MCF 10A (cell line): Measurements from ENCODE around the gene GALNT9. TPM values are rescaled to one million over a fixed set of nuclear protein-coding genes. Genes with fewer than 3 reads are reported as not detected.

Experiments
- BruUV-seq: library from RNA; stranded (reverse); fragments of 400-500 nt; replicated peaks from 2 replicates; lab custom pipeline; 2021; lab: Mats Ljungman, UMichigan
- CTCF ChIA-PET: fragments of 300-600 bp; sonication (Branson Sonifier 250); formaldehyde crosslinking; extraction: SDS; loops from one replicate; lab custom pipeline; 2021; ENCODE audit warnings: antibody characterized with exemption, inconsistent platforms; lab: Yijun Ruan, JAX
- POLR2A ChIA-PET: fragments of 300-600, 350-650 bp; sonication (Branson Sonifier 250); formaldehyde crosslinking; extraction: SDS; loops from one replicate; lab custom pipeline; 2020; ENCODE audit warnings: antibody characterized with exemption, inconsistent platforms; lab: Yijun Ruan, JAX
- DNase-seq: peaks from one replicate; pipeline ENCODE4 v3.0.0-alpha.2; 2018; ENCODE audit not compliant: unreplicated experiment
- H3K27ac Mint-ChIP-seq: one replicate; pipeline ENCODE4 v1.8.0; 2022; ENCODE audit warnings: mild to moderate bottlenecking, low read depth, mixed read lengths; ENCODE audit not compliant: unreplicated experiment
- H3K27me3 Mint-ChIP-seq: one replicate; pipeline ENCODE4 v1.8.0; 2022; ENCODE audit warnings: mixed read lengths; ENCODE audit not compliant: insufficient read depth, unreplicated experiment
- H3K36me3 Mint-ChIP-seq: one replicate; pipeline ENCODE4 v1.8.0; 2022; ENCODE audit warnings: mild to moderate bottlenecking, moderate library complexity, mixed read lengths; ENCODE audit not compliant: insufficient read depth, unreplicated experiment
- H3K4me1 Mint-ChIP-seq: one replicate; pipeline ENCODE4 v1.8.0; 2022; ENCODE audit warnings: mixed read lengths; ENCODE audit not compliant: insufficient read depth, unreplicated experiment
- H3K4me3 Mint-ChIP-seq: one replicate; pipeline ENCODE4 v1.8.0; 2022; ENCODE audit warnings: mild to moderate bottlenecking, moderate library complexity, mixed read lengths; ENCODE audit not compliant: unreplicated experiment
- H3K9me3 Mint-ChIP-seq: one replicate; pipeline ENCODE4 v1.8.0; 2022; ENCODE audit warnings: mixed read lengths; ENCODE audit not compliant: unreplicated experiment
- CTCF ChIP-seq: fragments of 200-600 bp; IDR thresholded peaks from one replicate; pipeline ENCODE4 v1.8.0; 2022; ENCODE audit warnings: antibody characterized with exemption, mild to moderate bottlenecking; ENCODE audit not compliant: unreplicated experiment
- intact Hi-C: fragments of 100-400 bp; cut with micrococcal nuclease; formaldehyde crosslinking; loops from 2 replicates; pipeline ENCODE4 v1.14.1; 2022
- total RNA-seq: library from RNA; stranded (reverse); gene quantifications from 2 replicates; pipeline ENCODE4 v1.2.3, GENCODE V29; 2022

GALNT9 gene
- total RNA-seq, 1 experiment from 2014 or later, result 4.4 TPM

GRCh38 chr12:132288516-132289215 is 40.7 kb downstream of the GALNT9 start:
- no peak overlapping the region for H3K27ac Mint-ChIP-seq
- DNase-seq, result no peak
- no peak for TF ChIP-seq CTCF
- ChIA-PET CTCF (interaction anchor here (0.5 to 0.7 kb wide), 2 partner anchors 15 to 70 kb away, joined by 3 read pairs; no protein-coding TSS in a partner anchor), POLR2A (no interaction called here)
- no peaks in the 10 kb centered on the region for H3K36me3 Mint-ChIP-seq
- no peaks in the 10 kb centered on the region for H3K9me3 Mint-ChIP-seq
- intact Hi-C loops, result loop anchor here (10.0 kb wide), 1 partner anchor 66 kb away; no protein-coding TSS in a partner anchor
- peaks cover 31% of the 10 kb centered on the region for H3K4me1 Mint-ChIP-seq
- no TSS peak for BruUV-seq
- H3K4me3 Mint-ChIP-seq, result no peak overlapping the region
- peaks cover 8% of the 10 kb centered on the region for H3K27me3 Mint-ChIP-seq

- POLR2A ChIA-PET, result no interaction called here
Observed at GRCh38 chr12:132287391-132288238, 41.8 kb downstream of the GALNT9 start.

GRCh38 chr12:132286912-132287311 is 42.5 kb downstream of the GALNT9 start:
- DNase-seq, result peak; percentile 87
- no TSS peak for BruUV-seq
- ChIA-PET POLR2A (no interaction called here), CTCF (interaction anchor here (0.9 kb wide), 1 partner anchor 120 kb away, joined by 5 read pairs; no protein-coding TSS in a partner anchor)
- Mint-ChIP-seq H3K27ac (peak overlapping the region; percentile 42), H3K9me3 (no peaks in the 10 kb centered on the region), H3K4me3 (peak overlapping the region; percentile 42), H3K36me3 (no peaks in the 10 kb centered on the region), H3K27me3 (no peaks in the 10 kb centered on the region), H3K4me1 (peaks cover 31% of the 10 kb centered on the region)
- intact Hi-C loops, result loop anchor here (1.0 to 10.0 kb wide), 2 partner anchors 40 to 68 kb away; no protein-coding TSS in a partner anchor
- TF ChIP-seq CTCF, result no peak

More at GRCh38 chr12:132287391-132288238, 41.8 kb downstream of the GALNT9 start:
- CTCF ChIA-PET, result interaction anchor here (0.9 kb wide), 1 partner anchor 119 kb away, joined by 5 read pairs; no protein-coding TSS in a partner anchor
- no TSS peak for BruUV-seq
- intact Hi-C loops, result loop anchor here (1.0 to 10.0 kb wide), 2 partner anchors 40 to 67 kb away; no protein-coding TSS in a partner anchor
- H3K27me3 Mint-ChIP-seq, result no peaks in the 10 kb centered on the region
- peaks cover 31% of the 10 kb centered on the region for H3K4me1 Mint-ChIP-seq
- peak overlapping the region; percentile 42 for H3K27ac Mint-ChIP-seq
- no peak for TF ChIP-seq CTCF
- no peak for DNase-seq
- H3K4me3 Mint-ChIP-seq, result no peak overlapping the region
- no peaks in the 10 kb centered on the region for H3K9me3 Mint-ChIP-seq
- no peaks in the 10 kb centered on the region for H3K36me3 Mint-ChIP-seq
